NT2/D1 (cell line): ENCODE measurements around the gene VPS26A.

ENCODE experiments used
- DNase-seq: peaks from one replicate; pipeline ENCODE4 v3.0.0-alpha.2; 2011; ENCODE audit warnings: low read depth, low spot score
- H3K27me3 ChIP-seq: 2 replicates; pipeline ENCODE4 v1.6.0; 2011; ENCODE audit warnings: mild to moderate bottlenecking; ENCODE audit not compliant: insufficient read length, insufficient read depth
- H3K36me3 ChIP-seq: 2 replicates; pipeline ENCODE4 v1.6.1; 2011; ENCODE audit warnings: mild to moderate bottlenecking, low read length, mixed read lengths; ENCODE audit not compliant: insufficient read depth, insufficient read length
- H3K4me1 ChIP-seq: 2 replicates; pipeline ENCODE4 v1.5.1; 2011; ENCODE audit not compliant: insufficient read depth, insufficient read length
- H3K4me3 ChIP-seq: 2 replicates; pipeline ENCODE4 v1.5.1; 2011; ENCODE audit warnings: low read depth; ENCODE audit not compliant: insufficient read length
- H3K9ac ChIP-seq: 2 replicates; pipeline ENCODE4 v1.6.0; 2011; ENCODE audit warnings: low read depth; ENCODE audit not compliant: insufficient read length
- H3K9me3 ChIP-seq: 2 replicates; pipeline ENCODE4 v1.5.1; 2011; ENCODE audit warnings: mild to moderate bottlenecking, low read length; ENCODE audit not compliant: insufficient read depth
- SUZ12 ChIP-seq: IDR thresholded peaks from 2 replicates; pipeline ENCODE4 v1.6.1; 2011; ENCODE audit not compliant: insufficient read length, insufficient read depth; ENCODE audit errors: extremely low read depth
- YY1 ChIP-seq: IDR thresholded peaks from 2 replicates; pipeline ENCODE4 v1.6.1; 2011; ENCODE audit not compliant: insufficient read length, insufficient read depth
- ZNF274 ChIP-seq: IDR thresholded peaks from 2 replicates; pipeline ENCODE4 v1.6.1; 2011; ENCODE audit warnings: mild to moderate bottlenecking, low read depth, low read length

Gene VPS26A

DNA sequence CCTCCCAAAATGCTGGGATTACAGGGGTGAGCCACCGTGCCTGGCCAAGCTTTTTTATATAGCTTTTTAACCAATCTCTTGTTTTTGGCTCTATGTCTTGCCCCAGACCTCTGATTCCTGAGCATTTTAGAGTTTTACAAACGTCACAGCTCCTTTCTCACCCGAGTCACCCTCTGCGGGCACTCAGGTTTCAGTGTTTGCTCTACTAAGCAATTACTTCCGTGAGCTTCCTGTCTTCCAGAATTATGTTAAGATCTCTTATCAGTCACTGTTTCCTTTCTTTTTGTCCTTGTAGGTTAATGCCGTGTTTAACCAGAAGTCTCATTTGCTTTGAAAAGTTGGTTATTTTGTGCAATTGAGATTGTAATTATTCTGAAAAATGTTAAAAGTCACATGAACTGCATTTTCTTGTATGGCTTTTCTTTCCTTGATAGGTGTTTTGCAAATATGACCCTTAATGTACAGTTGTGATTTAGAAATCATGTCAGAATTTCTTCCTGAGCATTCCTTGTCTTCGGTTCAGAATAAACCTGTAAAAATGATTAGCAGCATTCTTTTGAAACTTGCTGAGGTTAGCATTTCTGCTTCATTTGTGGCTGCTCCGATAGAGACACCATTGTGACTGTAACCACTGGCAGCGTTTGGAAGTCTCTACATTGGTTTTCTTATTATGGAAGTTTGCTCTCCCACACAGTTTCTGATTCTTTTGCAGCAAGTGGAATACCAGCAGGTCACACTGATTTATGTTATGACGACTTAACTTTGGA, 91.6 kb downstream of the VPS26A start:
- DNase-seq: no peak
- TF ChIP-seq SUZ12: no peak
- no peak for TF ChIP-seq YY1
- TF ChIP-seq ZNF274: no peak
- Histone ChIP-seq H3K4me3 (no peak overlapping the region), H3K27me3 (no peaks in the 10 kb centered on the region), H3K36me3 (no peaks in the 10 kb centered on the region), H3K9me3 (no peaks in the 10 kb centered on the region), H3K4me1 (no peaks in the 10 kb centered on the region), H3K9ac (no peak overlapping the region)

DNA sequence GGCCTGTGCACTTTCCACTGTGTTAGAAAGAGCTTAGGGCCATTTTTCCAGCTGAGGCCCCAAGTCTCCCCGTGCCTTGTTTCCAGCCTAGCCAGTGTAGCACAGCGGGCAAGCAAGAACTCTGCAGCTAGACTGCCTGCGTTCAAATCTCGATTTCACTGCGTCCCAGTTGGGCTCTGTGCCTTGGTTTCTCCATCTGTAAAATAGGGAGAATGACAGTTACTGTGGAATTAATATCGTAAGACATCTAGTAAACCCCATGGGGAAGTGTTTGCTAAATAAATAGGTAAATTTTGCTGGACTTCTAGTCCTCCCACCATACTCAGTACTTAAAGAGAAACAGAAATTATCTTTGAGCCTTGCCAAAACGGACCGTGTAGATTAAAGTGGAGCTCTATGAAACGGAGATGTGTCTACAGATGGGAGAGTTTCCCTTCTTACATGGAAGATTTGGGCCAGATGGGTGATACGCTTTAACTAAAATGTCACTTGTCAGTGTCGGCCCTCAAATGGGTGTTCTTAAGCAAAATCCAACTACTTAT, 92.7 kb downstream of the VPS26A start:
- DNase-seq: no peak
- no peaks in the 10 kb centered on the region for H3K9me3 ChIP-seq
- no peak overlapping the region for H3K9ac ChIP-seq
- H3K4me3 ChIP-seq: no peak overlapping the region
- TF ChIP-seq ZNF274 (no peak), YY1 (no peak), SUZ12 (no peak)
- no peaks in the 10 kb centered on the region for H3K4me1 ChIP-seq
- no peaks in the 10 kb centered on the region for H3K36me3 ChIP-seq
- H3K27me3 ChIP-seq: no peaks in the 10 kb centered on the region

DNA sequence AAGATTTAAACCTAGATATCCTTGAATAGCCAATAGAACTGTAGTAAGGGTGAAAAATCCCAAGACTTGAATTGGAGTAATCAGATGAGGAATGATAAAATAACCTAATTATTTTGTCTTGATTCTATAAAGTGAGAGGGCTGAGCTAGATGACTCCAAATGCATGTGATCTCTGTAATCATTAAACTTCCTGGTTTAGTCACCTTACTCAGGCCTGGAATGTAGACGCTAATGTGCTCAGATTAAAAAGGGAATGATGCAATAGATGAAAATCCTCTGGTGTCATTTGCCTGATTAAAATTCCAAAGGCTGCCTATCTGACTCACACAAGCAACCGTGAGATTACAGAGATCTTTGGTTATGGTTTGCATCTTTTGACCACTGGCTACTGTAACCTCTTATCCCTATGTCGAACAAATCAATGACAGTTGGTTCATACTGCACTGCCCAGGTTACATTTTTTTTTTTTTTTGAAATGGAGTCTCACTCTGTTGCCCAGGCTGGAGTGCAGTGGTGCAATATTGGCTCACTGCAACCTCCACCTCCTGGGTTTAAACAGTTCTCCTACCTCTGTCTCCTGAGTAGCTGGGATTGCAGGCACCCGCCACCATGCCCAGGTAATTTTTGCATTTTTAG, 93.3 kb downstream of the VPS26A start:
- Histone ChIP-seq H3K27me3 (no peaks in the 10 kb centered on the region), H3K4me1 (no peaks in the 10 kb centered on the region), H3K9me3 (no peaks in the 10 kb centered on the region), H3K36me3 (no peaks in the 10 kb centered on the region), H3K4me3 (no peak overlapping the region), H3K9ac (no peak overlapping the region)
- no peak for DNase-seq
- TF ChIP-seq YY1 (no peak), ZNF274 (no peak), SUZ12 (no peak)

DNA sequence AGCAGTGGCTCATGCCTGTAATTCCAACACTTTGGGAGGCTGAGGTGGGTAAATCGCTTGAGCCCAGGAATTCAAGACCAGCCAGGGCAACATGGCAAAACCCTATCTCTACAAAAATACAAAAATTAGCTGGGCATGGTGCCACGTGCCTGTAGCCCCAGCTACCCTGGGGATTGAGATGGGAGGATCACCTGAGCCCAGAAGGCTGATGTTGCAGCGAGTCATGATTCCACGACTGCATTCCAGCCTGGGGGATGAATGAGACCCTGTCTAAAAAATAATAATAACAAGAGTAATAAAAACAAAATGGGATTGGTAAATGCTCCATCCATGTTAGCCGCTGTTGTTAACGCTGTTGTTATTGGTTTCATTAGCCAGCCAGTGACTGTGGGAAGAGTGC, 94.9 kb downstream of the VPS26A start:
- DNase-seq: no peak
- Histone ChIP-seq H3K4me1 (peaks cover 5% of the 10 kb centered on the region), H3K36me3 (no peaks in the 10 kb centered on the region), H3K9ac (no peak overlapping the region), H3K27me3 (no peaks in the 10 kb centered on the region), H3K9me3 (no peaks in the 10 kb centered on the region), H3K4me3 (no peak overlapping the region)
- no peak for TF ChIP-seq ZNF274
- no peak for TF ChIP-seq YY1
- no peak for TF ChIP-seq SUZ12

DNA sequence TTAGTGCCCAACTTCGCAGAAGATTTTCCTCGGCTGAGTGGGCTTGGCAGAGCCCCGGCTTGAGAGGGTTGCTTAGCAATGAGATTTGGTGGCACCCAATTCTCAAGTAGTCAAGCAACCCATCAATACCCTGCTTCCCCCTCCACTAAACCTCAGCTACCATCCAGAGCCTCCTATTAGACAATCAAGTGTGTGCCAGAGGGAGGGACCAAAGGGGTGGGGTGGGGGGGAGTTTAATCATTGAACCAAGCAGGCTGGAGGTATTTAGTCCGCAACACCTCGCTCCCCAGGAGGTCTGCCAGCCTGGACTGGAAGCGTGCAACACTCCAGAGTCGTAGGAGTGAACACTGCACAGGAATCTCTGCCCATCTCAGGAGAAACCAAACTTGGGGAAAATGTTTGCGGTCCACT, 96.1 kb downstream of the VPS26A start, which contains the start of gene HKDC1:
Gene HKDC1 (plus strand): TSS at position 292 of the 411 bp plus-strand sequence. CDS start 104 bp downstream, at position 396.
- DNase-seq: no peak
- Histone ChIP-seq H3K27me3 (no peaks in the 10 kb centered on the region), H3K4me1 (peaks cover 5% of the 10 kb centered on the region), H3K4me3 (no peak within 1 kb of the TSS), H3K36me3 (no peaks in the 10 kb centered on the region), H3K9ac (no peak within 1 kb of the TSS), H3K9me3 (no peaks in the 10 kb centered on the region)
- TF ChIP-seq SUZ12: no peak
- no peak for TF ChIP-seq ZNF274
- TF ChIP-seq YY1: no peak

DNA sequence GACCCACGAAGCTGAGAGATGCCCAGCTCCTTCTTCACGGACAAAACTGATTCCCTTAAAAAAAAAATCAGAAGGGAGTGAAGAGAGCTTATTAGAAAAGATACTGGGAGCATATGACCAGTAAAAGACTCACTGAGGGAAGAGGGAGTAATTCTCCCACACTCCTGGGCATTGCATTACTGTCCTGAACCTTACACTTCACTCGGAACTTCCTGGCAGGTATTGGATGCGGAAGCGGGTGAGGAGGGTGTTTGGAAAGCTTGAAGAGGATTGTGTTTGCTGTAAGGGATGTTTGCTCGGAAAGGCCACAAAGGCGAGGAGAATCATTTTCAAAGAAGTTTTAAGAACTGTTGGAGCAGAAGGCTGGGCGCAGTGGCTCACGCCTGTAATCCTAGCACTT, 96.5 kb downstream of the VPS26A start:
- no peak for TF ChIP-seq ZNF274
- TF ChIP-seq YY1: no peak
- no peak for TF ChIP-seq SUZ12
- DNase-seq: no peak
- Histone ChIP-seq H3K4me3 (no peak overlapping the region), H3K4me1 (peaks cover 5% of the 10 kb centered on the region), H3K27me3 (no peaks in the 10 kb centered on the region), H3K9me3 (no peaks in the 10 kb centered on the region), H3K36me3 (no peaks in the 10 kb centered on the region), H3K9ac (no peak overlapping the region)
